ENCODE results near the gene HGS. TPM values are rescaled to one million over a fixed set of nuclear protein-coding genes. Genes with fewer than 3 reads are reported as not detected.

Gene HGS
- total and polyA plus RNA-seq, 2 of the 13 experiments (the other 11 are each of a cell fraction or from before 2014, with no cell fraction given), result 73.3 to 78.1 TPM

DNA sequence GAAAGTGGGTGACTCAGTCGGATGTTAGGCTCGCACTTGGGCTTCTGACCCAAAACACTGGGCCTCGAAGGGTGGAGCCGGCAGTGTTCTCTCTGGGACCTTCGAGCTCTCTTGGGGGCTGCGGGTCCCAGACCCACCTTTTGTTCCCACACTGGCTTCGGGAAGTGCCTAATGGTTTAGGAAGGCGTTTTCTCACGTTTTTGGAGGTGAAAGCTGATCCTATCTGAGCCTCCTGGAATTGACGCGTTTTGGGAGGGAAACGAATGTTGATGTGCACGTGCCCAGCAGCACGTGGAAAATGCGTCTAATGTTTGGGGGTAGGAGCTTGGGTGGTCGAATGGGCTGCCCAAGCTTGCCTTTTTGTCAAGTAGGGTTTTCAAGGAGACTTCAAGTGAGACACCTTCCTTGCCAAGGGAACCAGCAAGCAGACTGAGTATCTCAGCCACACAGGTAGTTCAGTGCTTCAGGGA lies 666 bp downstream of the HGS start (continued):
- TF ChIP-seq, protein P1, sequence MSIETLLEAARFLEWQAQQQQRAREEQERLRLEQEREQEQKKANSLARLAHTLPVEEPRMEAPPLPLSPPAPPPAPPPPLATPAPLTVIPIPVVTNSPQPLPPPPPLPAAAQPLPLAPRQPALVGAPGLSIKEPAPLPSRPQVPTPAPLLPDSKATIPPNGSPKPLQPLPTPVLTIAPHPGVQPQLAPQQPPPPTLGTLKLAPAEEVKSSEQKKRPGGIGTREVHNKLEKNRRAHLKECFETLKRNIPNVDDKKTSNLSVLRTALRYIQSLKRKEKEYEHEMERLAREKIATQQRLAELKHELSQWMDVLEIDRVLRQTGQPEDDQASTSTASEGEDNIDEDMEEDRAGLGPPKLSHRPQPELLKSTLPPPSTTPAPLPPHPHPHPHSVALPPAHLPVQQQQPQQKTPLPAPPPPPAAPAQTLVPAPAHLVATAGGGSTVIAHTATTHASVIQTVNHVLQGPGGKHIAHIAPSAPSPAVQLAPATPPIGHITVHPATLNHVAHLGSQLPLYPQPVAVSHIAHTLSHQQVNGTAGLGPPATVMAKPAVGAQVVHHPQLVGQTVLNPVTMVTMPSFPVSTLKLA (IDR thresholded peaks at IDR 0.05), result peak; percentile 72
- TF ChIP-seq PHF21A (CRISPR knock-in tag; IDR thresholded peaks at IDR 0.05), result 0 out of 2 replicates have a peak, but pooled peaks have one; percentile 35
- TF ChIP-seq DMAP1 (CRISPR knock-in tag; IDR thresholded peaks at IDR 0.05), result 0 out of 2 replicates have a peak, but pooled peaks have one; percentile 24
- TF ChIP-seq, protein P2, sequence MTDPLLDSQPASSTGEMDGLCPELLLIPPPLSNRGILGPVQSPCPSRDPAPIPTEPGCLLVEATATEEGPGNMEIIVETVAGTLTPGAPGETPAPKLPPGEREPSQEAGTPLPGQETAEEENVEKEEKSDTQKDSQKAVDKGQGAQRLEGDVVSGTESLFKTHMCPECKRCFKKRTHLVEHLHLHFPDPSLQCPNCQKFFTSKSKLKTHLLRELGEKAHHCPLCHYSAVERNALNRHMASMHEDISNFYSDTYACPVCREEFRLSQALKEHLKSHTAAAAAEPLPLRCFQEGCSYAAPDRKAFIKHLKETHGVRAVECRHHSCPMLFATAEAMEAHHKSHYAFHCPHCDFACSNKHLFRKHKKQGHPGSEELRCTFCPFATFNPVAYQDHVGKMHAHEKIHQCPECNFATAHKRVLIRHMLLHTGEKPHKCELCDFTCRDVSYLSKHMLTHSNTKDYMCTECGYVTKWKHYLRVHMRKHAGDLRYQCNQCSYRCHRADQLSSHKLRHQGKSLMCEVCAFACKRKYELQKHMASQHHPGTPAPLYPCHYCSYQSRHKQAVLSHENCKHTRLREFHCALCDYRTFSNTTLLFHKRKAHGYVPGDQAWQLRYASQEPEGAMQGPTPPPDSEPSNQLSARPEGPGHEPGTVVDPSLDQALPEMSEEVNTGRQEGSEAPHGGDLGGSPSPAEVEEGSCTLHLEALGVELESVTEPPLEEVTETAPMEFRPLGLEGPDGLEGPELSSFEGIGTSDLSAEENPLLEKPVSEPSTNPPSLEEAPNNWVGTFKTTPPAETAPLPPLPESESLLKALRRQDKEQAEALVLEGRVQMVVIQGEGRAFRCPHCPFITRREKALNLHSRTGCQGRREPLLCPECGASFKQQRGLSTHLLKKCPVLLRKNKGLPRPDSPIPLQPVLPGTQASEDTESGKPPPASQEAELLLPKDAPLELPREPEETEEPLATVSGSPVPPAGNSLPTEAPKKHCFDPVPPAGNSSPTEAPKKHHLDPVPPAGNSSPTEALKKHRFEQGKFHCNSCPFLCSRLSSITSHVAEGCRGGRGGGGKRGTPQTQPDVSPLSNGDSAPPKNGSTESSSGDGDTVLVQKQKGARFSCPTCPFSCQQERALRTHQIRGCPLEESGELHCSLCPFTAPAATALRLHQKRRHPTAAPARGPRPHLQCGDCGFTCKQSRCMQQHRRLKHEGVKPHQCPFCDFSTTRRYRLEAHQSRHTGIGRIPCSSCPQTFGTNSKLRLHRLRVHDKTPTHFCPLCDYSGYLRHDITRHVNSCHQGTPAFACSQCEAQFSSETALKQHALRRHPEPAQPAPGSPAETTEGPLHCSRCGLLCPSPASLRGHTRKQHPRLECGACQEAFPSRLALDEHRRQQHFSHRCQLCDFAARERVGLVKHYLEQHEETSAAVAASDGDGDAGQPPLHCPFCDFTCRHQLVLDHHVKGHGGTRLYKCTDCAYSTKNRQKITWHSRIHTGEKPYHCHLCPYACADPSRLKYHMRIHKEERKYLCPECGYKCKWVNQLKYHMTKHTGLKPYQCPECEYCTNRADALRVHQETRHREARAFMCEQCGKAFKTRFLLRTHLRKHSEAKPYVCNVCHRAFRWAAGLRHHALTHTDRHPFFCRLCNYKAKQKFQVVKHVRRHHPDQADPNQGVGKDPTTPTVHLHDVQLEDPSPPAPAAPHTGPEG (CRISPR knock-in tag; IDR thresholded peaks at IDR 0.05), result peak; percentile 13
- TF ChIP-seq ZSCAN30 (CRISPR knock-in tag; IDR thresholded peaks at IDR 0.05), result no peak
- no peak for TF ChIP-seq PHF5A (CRISPR knock-in tag; IDR thresholded peaks at IDR 0.05; ENCODE audit: low read depth, unreplicated experiment)
- TF ChIP-seq GTF3A (CRISPR knock-in tag; conservative IDR thresholded peaks at IDR 0.05), result 0 out of 2 replicates have a peak, but pooled peaks have one; percentile 6
- TF ChIP-seq KIAA2018 (CRISPR knock-in tag; IDR thresholded peaks at IDR 0.05; ENCODE audit: borderline replicate concordance), result no peak
- TF ChIP-seq GLI4 (CRISPR knock-in tag; IDR thresholded peaks at IDR 0.05; ENCODE audit: borderline replicate concordance), result no peak
- TF ChIP-seq ZNF557 (CRISPR knock-in tag; IDR thresholded peaks at IDR 0.05), result no peak
- TF ChIP-seq RFX5 (IDR thresholded peaks at IDR 0.05; ENCODE audit: low read depth, low read length), result no peak
- no peak for TF ChIP-seq SETDB1 (CRISPR knock-in tag; IDR thresholded peaks at IDR 0.05; ENCODE audit: borderline replicate concordance)
